PFSK-1 (cell line): ENCODE measurements around the gene RAB3C.

ENCODE experiments used
- FOXP2 ChIP-seq: optimal IDR thresholded peaks from 2 replicates; pipeline ENCODE3; 2011; ENCODE audit warnings: borderline replicate concordance, control low read depth, inconsistent platforms; ENCODE audit not compliant: insufficient read depth; ENCODE audit errors: extremely low read length, extremely low read depth
- POLR2AphosphoS5 ChIP-seq: IDR thresholded peaks from 2 replicates; pipeline ENCODE4 v1.6.1; 2012; ENCODE audit warnings: low read depth, mild to moderate bottlenecking, control low read depth, low read length, moderate library complexity
- SIN3A ChIP-seq: IDR thresholded peaks from 2 replicates; pipeline ENCODE4 v1.6.1; 2012; ENCODE audit warnings: mild to moderate bottlenecking, low read length, moderate library complexity, borderline replicate concordance; ENCODE audit not compliant: insufficient read depth
- TAF1 ChIP-seq: IDR thresholded peaks from 2 replicates; pipeline ENCODE4 v1.6.1; 2012; ENCODE audit warnings: low read length, control low read depth, borderline replicate concordance; ENCODE audit not compliant: insufficient read depth
- TF ChIP-seq, protein P1 (sequence below), 2 experiments: IDR thresholded peaks; 2 replicates each; pipeline versions ENCODE4 v1.6.1 to v1.8.0; 2011 to 2012; ENCODE audit warnings: low read depth in 2 of 2, low read length in 2 of 2, control low read depth in 1 of 2, inconsistent platforms in 1 of 2, mild to moderate bottlenecking in 1 of 2, moderate library complexity in 1 of 2; ENCODE audit not compliant: insufficient read depth in 1 of 2

The RAB3C gene

GRCh38 chr5:58763390-58763789 is 180.5 kb downstream of the RAB3C start:
- TF ChIP-seq FOXP2 (no peak), TAF1 (no peak), POLR2AphosphoS5 (no peak), SIN3A (no peak)
- TF ChIP-seq, protein P1, sequence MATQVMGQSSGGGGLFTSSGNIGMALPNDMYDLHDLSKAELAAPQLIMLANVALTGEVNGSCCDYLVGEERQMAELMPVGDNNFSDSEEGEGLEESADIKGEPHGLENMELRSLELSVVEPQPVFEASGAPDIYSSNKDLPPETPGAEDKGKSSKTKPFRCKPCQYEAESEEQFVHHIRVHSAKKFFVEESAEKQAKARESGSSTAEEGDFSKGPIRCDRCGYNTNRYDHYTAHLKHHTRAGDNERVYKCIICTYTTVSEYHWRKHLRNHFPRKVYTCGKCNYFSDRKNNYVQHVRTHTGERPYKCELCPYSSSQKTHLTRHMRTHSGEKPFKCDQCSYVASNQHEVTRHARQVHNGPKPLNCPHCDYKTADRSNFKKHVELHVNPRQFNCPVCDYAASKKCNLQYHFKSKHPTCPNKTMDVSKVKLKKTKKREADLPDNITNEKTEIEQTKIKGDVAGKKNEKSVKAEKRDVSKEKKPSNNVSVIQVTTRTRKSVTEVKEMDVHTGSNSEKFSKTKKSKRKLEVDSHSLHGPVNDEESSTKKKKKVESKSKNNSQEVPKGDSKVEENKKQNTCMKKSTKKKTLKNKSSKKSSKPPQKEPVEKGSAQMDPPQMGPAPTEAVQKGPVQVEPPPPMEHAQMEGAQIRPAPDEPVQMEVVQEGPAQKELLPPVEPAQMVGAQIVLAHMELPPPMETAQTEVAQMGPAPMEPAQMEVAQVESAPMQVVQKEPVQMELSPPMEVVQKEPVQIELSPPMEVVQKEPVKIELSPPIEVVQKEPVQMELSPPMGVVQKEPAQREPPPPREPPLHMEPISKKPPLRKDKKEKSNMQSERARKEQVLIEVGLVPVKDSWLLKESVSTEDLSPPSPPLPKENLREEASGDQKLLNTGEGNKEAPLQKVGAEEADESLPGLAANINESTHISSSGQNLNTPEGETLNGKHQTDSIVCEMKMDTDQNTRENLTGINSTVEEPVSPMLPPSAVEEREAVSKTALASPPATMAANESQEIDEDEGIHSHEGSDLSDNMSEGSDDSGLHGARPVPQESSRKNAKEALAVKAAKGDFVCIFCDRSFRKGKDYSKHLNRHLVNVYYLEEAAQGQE (IDR thresholded peaks at IDR 0.05; ENCODE audit: insufficient read depth in 1 of 2, low read depth in 2 of 2, low read length in 2 of 2), result no peak

- TF ChIP-seq TAF1 (no peak), POLR2AphosphoS5 (no peak), SIN3A (no peak), FOXP2 (no peak)
- TF ChIP-seq, protein P1 (IDR thresholded peaks at IDR 0.05; ENCODE audit: insufficient read depth in 1 of 2, low read depth in 2 of 2, low read length in 2 of 2), result no peak
Observed at GRCh38 chr5:58764199-58764598, 181.3 kb downstream of the RAB3C start.

DNA sequence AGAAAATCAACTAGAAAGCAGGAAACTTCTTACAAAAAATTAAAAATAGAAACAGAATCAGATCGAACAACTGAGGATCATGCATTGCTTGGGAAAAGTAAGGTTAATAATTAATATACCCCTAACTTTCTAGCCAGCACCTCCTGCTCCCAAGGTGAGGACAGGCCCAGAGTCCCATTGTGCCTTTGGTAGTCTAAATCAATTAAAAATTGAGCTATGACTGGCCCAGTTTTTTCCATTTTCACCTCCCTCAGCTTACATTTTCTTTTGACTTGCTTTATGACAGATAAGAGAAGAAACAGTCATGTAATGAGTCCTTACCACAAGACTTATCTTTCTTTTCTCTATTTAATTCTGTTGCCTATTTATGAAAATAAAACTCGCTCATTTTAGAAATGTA is 182.2 kb downstream of the RAB3C start:
- no peak for TF ChIP-seq FOXP2
- TF ChIP-seq, protein P1 (IDR thresholded peaks at IDR 0.05; ENCODE audit: insufficient read depth in 1 of 2, low read depth in 2 of 2, low read length in 2 of 2), result no peak
- TF ChIP-seq SIN3A, result no peak
- TF ChIP-seq POLR2AphosphoS5, result no peak
- no peak for TF ChIP-seq TAF1

GRCh38 chr5:58767104-58767503 is 184.2 kb downstream of the RAB3C start:
- TF ChIP-seq FOXP2 (no peak), SIN3A (no peak), TAF1 (no peak), POLR2AphosphoS5 (no peak)
- TF ChIP-seq, protein P1 (IDR thresholded peaks at IDR 0.05; ENCODE audit: insufficient read depth in 1 of 2, low read depth in 2 of 2, low read length in 2 of 2), result no peak

DNA sequence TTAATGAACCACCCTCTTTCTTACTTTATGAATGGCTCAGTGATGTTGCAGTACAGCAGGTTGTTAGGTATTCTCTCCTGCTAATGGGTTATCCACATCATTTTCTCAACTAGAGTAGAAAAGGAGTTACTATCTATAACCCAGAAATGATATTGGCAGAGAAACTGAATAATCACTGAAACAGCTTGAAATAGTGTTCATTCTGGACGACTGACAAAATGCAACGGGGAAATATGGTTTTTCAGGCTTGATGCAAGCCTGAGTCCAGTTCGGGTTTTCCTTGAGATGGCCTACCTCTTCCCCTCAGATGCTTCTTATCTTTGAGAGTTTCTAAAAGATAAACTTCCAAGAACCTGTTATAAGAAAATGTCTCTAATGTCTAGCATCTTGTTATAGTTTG is 187.3 kb downstream of the RAB3C start:
- TF ChIP-seq FOXP2, result no peak
- TF ChIP-seq, protein P1 (IDR thresholded peaks at IDR 0.05; ENCODE audit: insufficient read depth in 1 of 2, low read depth in 2 of 2, low read length in 2 of 2), result no peak
